GM21619 (cell line): ENCODE results near the gene RWDD4.
"Not testable (repeated sequence)": the region's sequence is repeated elsewhere in the genome, so short reads cannot be mapped to it uniquely, and the experiment has no call there.

Source experiments
- ATAC-seq: cut with Tn5 transposase; IDR thresholded peaks from one replicate; pipeline ENCODE4 v1.9.1; 2021; ENCODE audit not compliant: unreplicated experiment

RWDD4 gene

GRCh38 chr4:183636503-183636902 is 22.5 kb downstream of the RWDD4 start:
- no peak for ATAC-seq

DNA sequence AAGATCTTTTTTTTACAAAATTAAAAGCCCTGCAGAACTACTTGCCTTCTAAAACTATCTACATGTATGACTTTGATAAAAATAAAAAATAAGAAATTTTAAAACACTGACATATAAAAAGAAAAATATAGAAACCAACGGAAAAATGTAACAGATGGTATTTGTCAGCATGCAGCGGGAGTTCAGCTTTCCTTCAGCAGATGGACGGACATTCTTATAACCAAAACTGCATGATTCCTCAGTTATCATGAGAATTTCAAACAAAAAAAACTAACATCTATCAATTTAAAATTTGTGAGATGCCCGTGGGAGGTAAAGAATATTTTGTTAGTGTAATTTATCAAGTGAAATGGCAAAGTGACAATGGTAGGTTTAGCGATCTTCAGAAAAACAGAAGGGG is 23.2 kb downstream of the RWDD4 start:
- ATAC-seq: no peak

- no peak for ATAC-seq
Measured at GRCh38 chr4:183635321-183635720, 23.7 kb downstream of the RWDD4 start.

DNA sequence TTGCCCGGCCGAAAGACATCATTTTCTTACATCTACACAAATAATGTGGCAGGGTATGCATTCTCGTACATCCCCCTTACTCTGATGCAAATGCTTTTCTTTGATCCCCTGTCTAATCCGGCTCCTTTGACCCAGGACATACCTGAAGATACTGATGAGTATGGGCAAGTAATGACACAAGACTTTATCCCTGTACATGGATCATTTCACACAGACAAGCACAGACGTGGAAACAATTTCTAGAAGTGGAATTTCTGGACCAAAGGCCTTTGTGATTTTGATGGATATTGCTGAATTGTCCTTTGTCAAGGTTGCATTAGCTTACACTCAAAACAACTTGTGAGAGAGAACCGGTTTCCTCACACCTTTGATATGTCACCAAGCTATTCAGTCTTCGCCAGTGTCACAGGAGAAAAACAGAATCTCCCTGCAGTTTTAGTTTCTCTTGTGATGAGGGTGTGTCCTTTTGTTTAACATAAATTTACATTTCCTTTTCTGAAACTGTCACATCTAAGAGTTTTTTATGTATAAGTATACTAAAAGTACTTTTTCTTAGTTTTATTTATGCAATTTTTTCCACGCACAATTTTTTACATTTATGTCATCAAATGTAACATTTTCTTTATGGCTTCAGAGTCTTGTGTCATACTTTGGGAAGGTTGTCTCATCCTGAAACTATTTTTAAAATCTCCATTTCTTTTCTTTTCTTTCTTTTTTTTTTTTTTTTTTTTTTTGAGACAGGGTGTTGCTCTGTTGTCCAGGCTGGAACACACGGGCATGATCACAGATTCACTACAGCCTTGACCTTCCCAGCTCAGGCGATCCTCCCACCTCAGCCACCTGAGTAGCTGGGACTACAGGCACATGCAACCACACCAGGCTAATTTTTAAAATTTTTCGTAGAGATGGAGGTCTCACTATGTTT is 25.2 kb downstream of the RWDD4 start:
- ATAC-seq: no peak

DNA sequence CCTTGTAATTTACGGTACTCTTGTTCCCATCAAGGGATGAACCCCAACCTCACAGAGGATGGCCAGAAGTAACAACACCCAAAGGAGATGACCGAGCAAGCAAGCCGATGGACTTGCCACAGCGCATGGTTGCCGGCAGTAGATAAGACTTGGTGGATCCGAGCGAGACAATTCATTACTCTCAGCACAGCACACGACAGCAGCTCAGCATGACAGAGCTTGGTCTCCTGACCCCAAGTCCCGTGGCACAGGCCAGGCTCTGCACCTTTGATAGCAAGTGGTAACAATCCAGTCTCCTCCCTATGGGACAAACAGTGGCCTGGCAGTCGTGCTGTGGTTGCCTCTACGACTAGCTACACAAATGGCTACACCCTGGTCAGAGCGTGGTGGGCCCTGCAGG is 26.3 kb downstream of the RWDD4 start:
- no peak for ATAC-seq

GRCh38 chr4:183631577-183632198 is 27.3 kb downstream of the RWDD4 start:
- no peak for ATAC-seq

DNA sequence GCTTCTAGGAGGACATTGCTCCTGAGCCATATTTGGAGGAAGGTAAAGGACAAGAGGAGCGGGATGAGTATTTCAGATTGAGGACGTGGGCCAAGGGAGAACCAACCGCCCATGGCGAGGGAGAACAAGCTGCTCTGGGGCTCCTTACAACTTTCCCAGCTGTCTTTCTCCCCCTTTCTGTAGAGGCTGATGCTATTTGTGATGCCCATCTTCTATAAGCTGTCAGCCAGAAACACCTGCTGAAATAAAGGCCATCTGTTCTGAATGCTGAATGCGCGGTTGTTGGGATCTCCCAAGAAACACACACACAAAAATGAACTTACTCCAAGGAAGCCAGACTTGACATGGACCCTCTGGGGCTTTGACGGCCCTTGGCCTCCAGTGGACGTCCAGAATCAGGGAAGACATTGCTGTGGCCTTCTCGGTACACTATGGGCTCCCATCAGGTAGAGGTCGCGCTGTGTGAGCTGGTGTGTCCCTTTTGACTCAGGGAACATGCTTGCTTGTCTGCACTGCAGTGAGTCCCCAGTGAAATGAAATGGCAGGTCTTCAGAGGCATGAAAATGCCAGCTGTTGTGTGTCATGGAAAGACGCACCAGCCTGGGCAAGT is 30.9 kb downstream of the RWDD4 start:
- no peak for ATAC-seq

DNA sequence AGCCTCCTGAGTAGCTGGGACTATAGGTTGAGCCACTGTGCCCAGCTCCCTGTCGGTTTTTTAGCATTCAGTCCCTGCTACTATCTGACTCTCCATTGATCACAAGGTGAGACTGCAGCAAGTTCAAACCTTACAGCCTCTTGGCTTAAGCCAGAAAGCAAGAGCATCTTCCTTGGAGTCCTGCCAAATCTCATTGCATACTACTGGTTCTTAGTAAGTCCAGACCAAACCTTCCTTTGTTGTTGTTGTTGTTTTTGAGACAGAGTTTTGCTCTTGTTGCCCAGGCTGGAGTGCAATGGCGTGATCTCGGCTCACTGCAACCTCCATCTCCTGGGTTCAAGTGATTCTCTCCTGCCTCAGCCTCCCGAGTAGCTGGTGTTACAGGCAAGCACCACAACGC is 31.7 kb downstream of the RWDD4 start:
- not testable (repeated sequence) for ATAC-seq

- ATAC-seq: no peak
Measured at GRCh38 chr4:183626168-183626567, 32.8 kb downstream of the RWDD4 start.

GRCh38 chr4:183624548-183624947 is 34.4 kb downstream of the RWDD4 start:
- no peak for ATAC-seq

DNA sequence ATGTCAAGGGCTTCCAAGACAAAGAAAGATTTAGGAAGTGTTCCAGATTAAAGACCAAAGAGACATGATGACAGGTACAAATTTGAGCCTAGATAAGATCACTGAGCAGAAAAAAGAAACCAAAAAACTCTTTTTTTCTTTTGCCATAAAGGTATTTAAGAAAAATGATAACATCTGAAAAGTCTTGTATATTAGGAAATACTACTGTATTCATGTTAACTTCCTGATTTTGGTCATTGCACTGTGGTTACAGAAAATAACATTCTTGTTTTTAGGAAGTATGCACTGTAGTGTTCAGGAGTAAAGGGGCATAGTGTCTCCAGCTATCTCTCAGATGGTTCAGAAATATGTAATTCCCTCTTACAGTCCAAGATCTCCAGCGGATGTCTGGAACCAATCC is 37.1 kb downstream of the RWDD4 start:
- no peak for ATAC-seq

- no peak for ATAC-seq
Measured at GRCh38 chr4:183620421-183620820, 38.6 kb downstream of the RWDD4 start.

GRCh38 chr4:183618681-183619080 is 40.3 kb downstream of the RWDD4 start:
- ATAC-seq: no peak

GRCh38 chr4:183617075-183617474 is 41.9 kb downstream of the RWDD4 start:
- ATAC-seq: no peak

GRCh38 chr4:183612329-183613250 is 46.4 kb downstream of the RWDD4 start:
- no peak for ATAC-seq

GRCh38 chr4:183611210-183611830 is 47.7 kb downstream of the RWDD4 start:
- no peak for ATAC-seq

- no peak for ATAC-seq
Measured at GRCh38 chr4:183610613-183611012, 48.4 kb downstream of the RWDD4 start.

- no peak for ATAC-seq
Measured at GRCh38 chr4:183610033-183610432, 49.0 kb downstream of the RWDD4 start.

GRCh38 chr4:183609151-183609550 is 49.8 kb downstream of the RWDD4 start:
- ATAC-seq: no peak

DNA sequence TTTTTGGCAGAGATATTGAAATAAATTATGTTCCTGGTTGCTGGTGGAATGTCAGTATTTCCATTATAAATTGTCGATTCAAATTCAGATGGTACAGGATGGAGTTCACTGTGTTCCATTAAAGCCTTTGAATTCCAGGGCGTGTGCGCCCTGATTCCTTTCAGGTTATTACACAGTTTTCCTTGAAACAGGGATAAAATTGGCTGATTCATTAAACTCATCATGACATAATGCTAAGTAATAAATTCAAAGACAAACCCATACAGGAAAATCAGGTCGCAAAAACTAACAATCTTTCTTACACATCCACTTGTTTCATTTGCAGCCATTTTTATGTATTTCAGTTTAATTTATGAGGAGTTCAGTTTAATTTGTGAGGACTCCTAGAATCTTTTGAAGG is 51.1 kb downstream of the RWDD4 start:
- ATAC-seq: no peak
